ENCODE data around the gene RPL37A.

The RPL37A gene

GRCh38 chr2:216546641-216547403 lies 48.2 kb downstream of the RPL37A start:
- no peak for DNase-seq (ENCODE audit: low read depth in 2 of 2)

GRCh38 chr2:216548901-216549331 lies 50.3 kb downstream of the RPL37A start:
- DNase-seq (ENCODE audit: low read depth in 2 of 2), result no peak

GRCh38 chr2:216549926-216550690 lies 51.5 kb downstream of the RPL37A start:
- no peak for DNase-seq (ENCODE audit: low read depth in 2 of 2)

- DNase-seq (ENCODE audit: low read depth in 2 of 2), result no peak
Observed at GRCh38 chr2:216551234-216552068, 52.8 kb downstream of the RPL37A start.

GRCh38 chr2:216553093-216553478 lies 54.4 kb downstream of the RPL37A start:
- no peak for DNase-seq (ENCODE audit: low read depth in 2 of 2)
